Activated CD8-positive, alpha-beta T cell treated with anti-CD3 and anti-CD28 coated beads, Interleukin-2, amount 10 ng/mL, durations not matched to agents 7 days and 5 days (primary cell): ENCODE data around the gene DEK. TPM values are rescaled to one million over a fixed set of nuclear protein-coding genes. Genes with fewer than 3 reads are reported as not detected.
"Not testable (repeated sequence)": the region's sequence is repeated elsewhere in the genome, so short reads cannot be mapped to it uniquely, and the experiment has no call there.

Source experiments
- ATAC-seq: fragments of 150-1000 bp; cut with Tn5 transposase; one replicate; pipeline ENCODE4 v1.10.0; 2021; ENCODE audit warnings: moderate library complexity
- CTCF ChIA-PET: fragments of 350-600 bp; sonication (Branson Sonifier 250); formaldehyde crosslinking; loops from one replicate; lab custom pipeline; 2021; ENCODE audit warnings: antibody characterized with exemption; lab: Charles Lee
- POLR2A ChIA-PET: fragments of 350-600 bp; sonication (Branson Sonifier 250); formaldehyde crosslinking; loops from one replicate; lab custom pipeline; 2021; ENCODE audit warnings: antibody characterized with exemption; lab: Charles Lee
- DNase-seq: peaks from one replicate; pipeline ENCODE4 v3.0.0-alpha.2; 2020
- H3K27ac Mint-ChIP-seq: one replicate; pipeline ENCODE4 v1.8.0; 2021; ENCODE audit warnings: mild to moderate bottlenecking, mixed read lengths
- H3K27me3 Mint-ChIP-seq: one replicate; pipeline ENCODE4 v1.8.0; 2021; ENCODE audit warnings: low read depth, mixed read lengths
- H3K36me3 Mint-ChIP-seq: one replicate; pipeline ENCODE4 v1.8.0; 2021; ENCODE audit warnings: low read depth, mixed read lengths
- H3K4me1 Mint-ChIP-seq: one replicate; pipeline ENCODE4 v1.8.0; 2021; ENCODE audit warnings: low read depth, mixed read lengths
- H3K4me3 Mint-ChIP-seq: one replicate; pipeline ENCODE4 v1.8.0; 2021; ENCODE audit warnings: mild to moderate bottlenecking, mixed read lengths
- H3K9me3 Mint-ChIP-seq: one replicate; pipeline ENCODE4 v1.8.0; 2022; ENCODE audit warnings: mixed read lengths; ENCODE audit not compliant: insufficient read depth
- total RNA-seq, 2 experiments: library from RNA; stranded (reverse); gene quantifications; one replicate each; pipeline ENCODE4 v1.2.3, GENCODE V29; 2021

Gene DEK
- total RNA-seq, 2 experiments from 2014 or later: 251 to 255 TPM

GRCh38 chr6:18245642-18246041 lies 18.7 kb downstream of the DEK start:
- CTCF ChIA-PET: no interaction called here

GRCh38 chr6:18245079-18245478 lies 19.3 kb downstream of the DEK start:
- POLR2A ChIA-PET: no interaction called here
- peaks cover 61% of the 10 kb centered on the region for H3K4me1 Mint-ChIP-seq

More at GRCh38 chr6:18245642-18246041, 18.7 kb downstream of the DEK start:
- no peaks in the 10 kb centered on the region for H3K27me3 Mint-ChIP-seq
- H3K27ac Mint-ChIP-seq: peak overlapping the region; percentile 74
- H3K4me1 Mint-ChIP-seq: peaks cover 61% of the 10 kb centered on the region
- peaks cover 9% of the 10 kb centered on the region for H3K9me3 Mint-ChIP-seq
- H3K36me3 Mint-ChIP-seq: peaks cover 93% of the 10 kb centered on the region
- POLR2A ChIA-PET: no interaction called here
- ATAC-seq: peak; percentile 55
- DNase-seq: peak; percentile 56
- H3K4me3 Mint-ChIP-seq: peak overlapping the region; percentile 28

GRCh38 chr6:18244251-18244650 lies 20.1 kb downstream of the DEK start:
- no peak for ATAC-seq
- ChIA-PET CTCF (no interaction called here), POLR2A (no interaction called here)
- H3K36me3 Mint-ChIP-seq: peaks cover 88% of the 10 kb centered on the region
- no peak overlapping the region for H3K4me3 Mint-ChIP-seq
- peaks cover 60% of the 10 kb centered on the region for H3K4me1 Mint-ChIP-seq
- no peak for DNase-seq
- H3K27me3 Mint-ChIP-seq: no peaks in the 10 kb centered on the region
- peaks cover 9% of the 10 kb centered on the region for H3K9me3 Mint-ChIP-seq
- H3K27ac Mint-ChIP-seq: no peak overlapping the region

More at GRCh38 chr6:18245079-18245478, 19.3 kb downstream of the DEK start:
- H3K4me3 Mint-ChIP-seq: no peak overlapping the region
- no peaks in the 10 kb centered on the region for H3K27me3 Mint-ChIP-seq
- CTCF ChIA-PET: no interaction called here
- no peak for ATAC-seq
- H3K36me3 Mint-ChIP-seq: peaks cover 92% of the 10 kb centered on the region
- no peak overlapping the region for H3K27ac Mint-ChIP-seq
- no peak for DNase-seq
- H3K9me3 Mint-ChIP-seq: peaks cover 9% of the 10 kb centered on the region

- H3K9me3 Mint-ChIP-seq: peaks cover 9% of the 10 kb centered on the region
- H3K4me3 Mint-ChIP-seq: no peak overlapping the region
- peaks cover 85% of the 10 kb centered on the region for H3K36me3 Mint-ChIP-seq
- DNase-seq (no peak), ATAC-seq (no peak)
- no peaks in the 10 kb centered on the region for H3K27me3 Mint-ChIP-seq
- ChIA-PET POLR2A (no interaction called here), CTCF (no interaction called here)
- H3K4me1 Mint-ChIP-seq: peaks cover 59% of the 10 kb centered on the region
- no peak overlapping the region for H3K27ac Mint-ChIP-seq
Observed at GRCh38 chr6:18243302-18243893, 20.9 kb downstream of the DEK start.

- ATAC-seq (no peak), DNase-seq (no peak)
- H3K27me3 Mint-ChIP-seq: no peaks in the 10 kb centered on the region
- H3K4me3 Mint-ChIP-seq: no peak overlapping the region
- ChIA-PET CTCF (interaction anchor here (2.1 kb wide), 1 partner anchor 120 kb away, joined by 5 read pairs; the partner anchor contains the start of gene NHLRC1), POLR2A (interaction anchor here (2.1 kb wide), 1 partner anchor 18 kb away, joined by 11 read pairs; no protein-coding TSS in a partner anchor)
- H3K9me3 Mint-ChIP-seq: peaks cover 9% of the 10 kb centered on the region
- peak overlapping the region; percentile 64 for H3K27ac Mint-ChIP-seq
- H3K4me1 Mint-ChIP-seq: peaks cover 58% of the 10 kb centered on the region
- H3K36me3 Mint-ChIP-seq: peaks cover 83% of the 10 kb centered on the region
Observed at GRCh38 chr6:18242062-18242851, 22.1 kb downstream of the DEK start.

GRCh38 chr6:18241208-18242038 lies 22.9 kb downstream of the DEK start:
- CTCF ChIA-PET: interaction anchor here (2.1 kb wide), 1 partner anchor 120 kb away, joined by 5 read pairs; the partner anchor contains the start of gene NHLRC1
- peaks cover 51% of the 10 kb centered on the region for H3K4me1 Mint-ChIP-seq

GRCh38 chr6:18240230-18240629 lies 24.1 kb downstream of the DEK start:
- no peak for DNase-seq
- Mint-ChIP-seq H3K27ac (no peak overlapping the region), H3K4me3 (no peak overlapping the region), H3K27me3 (no peaks in the 10 kb centered on the region), H3K9me3 (no peaks in the 10 kb centered on the region), H3K4me1 (peaks cover 39% of the 10 kb centered on the region), H3K36me3 (peaks cover 79% of the 10 kb centered on the region)
- POLR2A ChIA-PET: no interaction called here
- CTCF ChIA-PET: no interaction called here
- no peak for ATAC-seq

More at GRCh38 chr6:18241208-18242038, 22.9 kb downstream of the DEK start:
- POLR2A ChIA-PET: interaction anchor here (2.1 kb wide), 1 partner anchor 19 kb away, joined by 11 read pairs; no protein-coding TSS in a partner anchor
- Mint-ChIP-seq H3K27ac (peak overlapping the region; percentile 54), H3K27me3 (no peaks in the 10 kb centered on the region), H3K4me3 (no peak overlapping the region), H3K9me3 (peaks cover 9% of the 10 kb centered on the region), H3K36me3 (peaks cover 80% of the 10 kb centered on the region)
- no peak for DNase-seq
- ATAC-seq: peak; percentile 33

GRCh38 chr6:18237167-18237566 lies 27.2 kb downstream of the DEK start:
- no peak for DNase-seq
- Mint-ChIP-seq H3K27me3 (no peaks in the 10 kb centered on the region), H3K9me3 (peaks cover 16% of the 10 kb centered on the region), H3K4me3 (no peak overlapping the region), H3K36me3 (peaks cover 80% of the 10 kb centered on the region), H3K27ac (no peak overlapping the region), H3K4me1 (peaks cover 23% of the 10 kb centered on the region)
- ChIA-PET POLR2A (no interaction called here), CTCF (interaction anchor here (0.6 kb wide), 1 partner anchor 18 kb away, joined by 3 read pairs; no protein-coding TSS in a partner anchor)
- ATAC-seq: no peak

GRCh38 chr6:18235524-18235923 lies 28.8 kb downstream of the DEK start:
- ChIA-PET POLR2A (no interaction called here), CTCF (no interaction called here)
- H3K4me3 Mint-ChIP-seq: no peak overlapping the region
- H3K27ac Mint-ChIP-seq: no peak overlapping the region
- peaks cover 84% of the 10 kb centered on the region for H3K36me3 Mint-ChIP-seq
- no peak for ATAC-seq
- H3K9me3 Mint-ChIP-seq: peaks cover 23% of the 10 kb centered on the region
- DNase-seq: no peak
- H3K4me1 Mint-ChIP-seq: peaks cover 21% of the 10 kb centered on the region
- no peaks in the 10 kb centered on the region for H3K27me3 Mint-ChIP-seq

GRCh38 chr6:18234564-18234963 lies 29.8 kb downstream of the DEK start:
- H3K36me3 Mint-ChIP-seq: peaks cover 90% of the 10 kb centered on the region
- ATAC-seq (no peak), DNase-seq (no peak)
- H3K27ac Mint-ChIP-seq: no peak overlapping the region
- no peak overlapping the region for H3K4me3 Mint-ChIP-seq
- POLR2A ChIA-PET: no interaction called here
- no peaks in the 10 kb centered on the region for H3K27me3 Mint-ChIP-seq
- H3K4me1 Mint-ChIP-seq: peaks cover 24% of the 10 kb centered on the region
- CTCF ChIA-PET: no interaction called here
- peaks cover 27% of the 10 kb centered on the region for H3K9me3 Mint-ChIP-seq

- H3K4me3 Mint-ChIP-seq, DNase-seq: not testable (repeated sequence)
Observed at GRCh38 chr6:18233770-18234169, 30.6 kb downstream of the DEK start.

More at GRCh38 chr6:18233770-18234169, 30.6 kb downstream of the DEK start:
- ATAC-seq, POLR2A ChIA-PET, H3K27ac Mint-ChIP-seq, CTCF ChIA-PET, H3K27me3 Mint-ChIP-seq: not testable (repeated sequence)
- Mint-ChIP-seq H3K9me3 (peaks cover 27% of the 10 kb centered on the region), H3K36me3 (peaks cover 93% of the 10 kb centered on the region), H3K4me1 (peaks cover 28% of the 10 kb centered on the region)
